ENCODE results near the gene RRAD. TPM values are rescaled to one million over a fixed set of nuclear protein-coding genes. Genes with fewer than 3 reads are reported as not detected.

RRAD gene
- total RNA-seq, 1 experiment from 2014 or later, result 1.3 TPM

DNA sequence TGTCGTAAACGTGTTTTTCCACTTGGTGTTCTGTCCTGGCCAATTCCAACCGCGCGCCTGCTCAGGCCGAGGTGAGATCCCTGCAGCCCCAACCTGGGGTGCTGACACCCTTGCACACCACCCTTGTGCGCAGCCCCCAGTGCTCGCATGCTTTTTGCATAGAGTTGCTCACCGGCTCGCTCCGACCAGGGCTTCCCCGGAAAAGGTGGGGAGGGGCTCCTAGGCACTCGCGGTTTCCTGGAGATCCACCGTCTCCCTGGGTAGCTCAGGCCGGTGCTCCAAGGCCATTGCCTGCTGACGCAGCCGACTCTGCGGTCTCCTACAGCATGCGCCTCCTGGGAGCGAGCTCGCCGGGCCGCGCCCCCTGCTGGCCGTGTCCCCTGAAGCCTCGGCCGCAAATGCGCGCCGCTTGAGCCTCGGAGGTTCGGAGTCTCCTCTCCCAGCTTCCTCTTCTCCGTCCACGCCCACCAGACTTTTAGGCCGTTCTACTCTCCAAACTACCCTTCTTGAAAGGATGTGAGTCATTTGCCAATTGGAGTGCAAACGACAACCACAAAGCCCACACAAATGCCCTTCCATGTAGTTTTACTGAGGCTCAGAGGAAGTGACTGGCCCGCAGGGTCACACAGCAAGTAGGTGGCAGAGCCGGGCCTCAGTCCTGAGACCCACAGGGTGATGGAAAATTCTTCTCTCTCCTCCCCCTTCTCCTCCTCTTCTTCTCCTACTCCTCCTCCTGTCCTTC, 52.2 kb downstream of the RRAD start:
- H3K27me3 Mint-ChIP-seq (ENCODE audit: unreplicated experiment), result no peaks in the 10 kb centered on the region
- H3K36me3 Mint-ChIP-seq (ENCODE audit: insufficient read depth, unreplicated experiment), result peaks cover 10% of the 10 kb centered on the region
- TF ChIP-seq, protein P1, sequence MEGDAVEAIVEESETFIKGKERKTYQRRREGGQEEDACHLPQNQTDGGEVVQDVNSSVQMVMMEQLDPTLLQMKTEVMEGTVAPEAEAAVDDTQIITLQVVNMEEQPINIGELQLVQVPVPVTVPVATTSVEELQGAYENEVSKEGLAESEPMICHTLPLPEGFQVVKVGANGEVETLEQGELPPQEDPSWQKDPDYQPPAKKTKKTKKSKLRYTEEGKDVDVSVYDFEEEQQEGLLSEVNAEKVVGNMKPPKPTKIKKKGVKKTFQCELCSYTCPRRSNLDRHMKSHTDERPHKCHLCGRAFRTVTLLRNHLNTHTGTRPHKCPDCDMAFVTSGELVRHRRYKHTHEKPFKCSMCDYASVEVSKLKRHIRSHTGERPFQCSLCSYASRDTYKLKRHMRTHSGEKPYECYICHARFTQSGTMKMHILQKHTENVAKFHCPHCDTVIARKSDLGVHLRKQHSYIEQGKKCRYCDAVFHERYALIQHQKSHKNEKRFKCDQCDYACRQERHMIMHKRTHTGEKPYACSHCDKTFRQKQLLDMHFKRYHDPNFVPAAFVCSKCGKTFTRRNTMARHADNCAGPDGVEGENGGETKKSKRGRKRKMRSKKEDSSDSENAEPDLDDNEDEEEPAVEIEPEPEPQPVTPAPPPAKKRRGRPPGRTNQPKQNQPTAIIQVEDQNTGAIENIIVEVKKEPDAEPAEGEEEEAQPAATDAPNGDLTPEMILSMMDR (IDR thresholded peaks at IDR 0.05; ENCODE audit: unreplicated experiment), result peak; percentile 96
- CTCF ChIA-PET, result interaction anchor here (0.6 to 2.7 kb wide), 24 partner anchors 8 to 508 kb away, joined by 3 to 28 read pairs (median 4); partner anchors contain the start of genes CA7, DYNC1LI2 and NAE1
- BruUV-seq (replicated peaks), result no TSS peak
- peaks cover 23% of the 10 kb centered on the region for H3K4me1 Mint-ChIP-seq (ENCODE audit: low read depth, unreplicated experiment)
- peak overlapping the region; percentile 56 for H3K27ac Mint-ChIP-seq (ENCODE audit: unreplicated experiment)
- DNase-seq, result peak; percentile 98
- no peaks in the 10 kb centered on the region for H3K9me3 Mint-ChIP-seq (ENCODE audit: low read depth, unreplicated experiment)
- H3K4me3 Mint-ChIP-seq (ENCODE audit: low read depth, unreplicated experiment), result peak overlapping the region; percentile 75
- intact Hi-C loops (cut with micrococcal nuclease; ENCODE audit: unreplicated experiment), result loop anchor here (5.0 kb wide), 1 partner anchor 266 kb away; no protein-coding TSS in a partner anchor

DNA sequence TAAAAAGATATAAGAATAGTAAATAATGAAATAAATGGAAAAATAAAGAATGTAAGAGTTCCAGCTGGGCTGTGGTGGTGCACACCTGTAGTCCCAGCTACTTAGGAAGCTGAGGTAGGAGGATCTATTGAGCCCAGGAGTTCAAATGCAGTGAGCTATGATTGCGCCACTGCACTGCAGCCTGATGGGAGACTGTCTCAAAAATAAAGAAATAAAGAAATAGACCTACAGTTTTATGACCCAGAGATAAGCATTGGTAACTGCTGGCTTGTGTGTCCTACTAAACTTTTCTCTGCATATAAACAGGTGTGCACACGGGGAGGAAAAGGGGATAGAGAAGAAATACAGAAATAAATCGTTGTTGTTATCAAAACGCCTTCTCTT, 52.8 kb downstream of the RRAD start:
- no TSS peak for BruUV-seq (replicated peaks)
- Mint-ChIP-seq H3K4me1 (ENCODE audit: low read depth, unreplicated experiment) (peaks cover 23% of the 10 kb centered on the region), H3K4me3 (ENCODE audit: low read depth, unreplicated experiment) (peak overlapping the region; percentile 75), H3K27me3 (ENCODE audit: unreplicated experiment) (no peaks in the 10 kb centered on the region), H3K36me3 (ENCODE audit: insufficient read depth, unreplicated experiment) (peaks cover 10% of the 10 kb centered on the region), H3K27ac (ENCODE audit: unreplicated experiment) (peak overlapping the region; percentile 56), H3K9me3 (ENCODE audit: low read depth, unreplicated experiment) (no peaks in the 10 kb centered on the region)
- DNase-seq, result no peak
- intact Hi-C loops (cut with micrococcal nuclease; ENCODE audit: unreplicated experiment), result loop anchor here (5.0 kb wide), 1 partner anchor 265 kb away; no protein-coding TSS in a partner anchor
- CTCF ChIA-PET, result interaction anchor here (0.7 to 2.7 kb wide), 22 partner anchors 9 to 466 kb away, joined by 3 to 28 read pairs (median 4); partner anchors contain the start of genes CA7, DYNC1LI2 and NAE1
- TF ChIP-seq, protein P1 (IDR thresholded peaks at IDR 0.05; ENCODE audit: unreplicated experiment), result no peak

DNA sequence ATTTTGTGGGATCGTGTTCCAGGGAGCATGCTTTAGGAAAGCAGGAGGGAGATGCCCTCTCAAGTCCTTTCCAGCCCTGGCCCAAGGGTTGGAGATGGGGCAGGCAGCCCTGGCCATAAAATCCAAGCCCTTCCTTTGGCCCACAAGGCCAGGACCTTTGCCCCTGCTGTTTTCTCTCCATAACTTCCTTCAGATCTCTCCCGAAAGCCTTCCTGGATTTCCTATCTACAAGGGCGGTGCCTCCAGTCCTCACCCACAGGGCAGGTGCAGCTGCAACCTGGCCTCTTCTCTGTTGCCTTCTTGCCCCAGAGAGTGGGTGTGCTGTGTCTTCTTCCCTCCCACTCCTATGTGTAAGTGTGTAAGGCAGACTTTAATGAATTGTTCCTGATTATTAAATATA, 53.5 kb downstream of the RRAD start:
- TF ChIP-seq, protein P1 (IDR thresholded peaks at IDR 0.05; ENCODE audit: unreplicated experiment), result no peak
- no peak for DNase-seq
- Mint-ChIP-seq H3K27me3 (ENCODE audit: unreplicated experiment) (no peaks in the 10 kb centered on the region), H3K36me3 (ENCODE audit: insufficient read depth, unreplicated experiment) (peaks cover 10% of the 10 kb centered on the region), H3K4me1 (ENCODE audit: low read depth, unreplicated experiment) (peaks cover 23% of the 10 kb centered on the region), H3K27ac (ENCODE audit: unreplicated experiment) (no peak overlapping the region), H3K4me3 (ENCODE audit: low read depth, unreplicated experiment) (no peak overlapping the region), H3K9me3 (ENCODE audit: low read depth, unreplicated experiment) (no peaks in the 10 kb centered on the region)
- no TSS peak for BruUV-seq (replicated peaks)
- CTCF ChIA-PET, result interaction anchor here (1.7 kb wide), 2 partner anchors 21 to 264 kb away, joined by 4 to 10 read pairs; no protein-coding TSS in a partner anchor
- intact Hi-C loops (cut with micrococcal nuclease; ENCODE audit: unreplicated experiment), result loop anchor here (5.0 kb wide), 1 partner anchor 265 kb away; no protein-coding TSS in a partner anchor

Other genes starting within 250 kb of the RRAD start
- 79.6 and 110 TPM in 2 replicates for gene CMTM4, start 228.8 kb downstream of the RRAD start, total RNA-seq (2022)
- gene DYNC1LI2, start 173.9 kb downstream of the RRAD start, total RNA-seq (2022), result 152 and 163 TPM in 2 replicates
- 0.29 and 0.59 TPM in 2 replicates for gene TERB1, start 124.0 kb downstream of the RRAD start, total RNA-seq (2022)
- 79.4 and 84.5 TPM in 2 replicates for gene NAE1, start 94.6 kb downstream of the RRAD start, total RNA-seq (2022)
- not detected in 2 replicates for gene CA7, start 81.1 kb downstream of the RRAD start, total RNA-seq (2022)
- 25.0 and 27.2 TPM in 2 replicates for gene PDP2, start 45.0 kb downstream of the RRAD start, total RNA-seq (2022)
- not detected in 2 replicates for gene CDH16, start 6.7 kb downstream of the RRAD start, total RNA-seq (2022)
- gene CIAO2B, start 8.9 kb upstream of the RRAD start, total RNA-seq (2022), result 121 and 126 TPM in 2 replicates
- 58.7 and 61.1 TPM in 2 replicates for gene CES2, start 10.0 kb upstream of the RRAD start, total RNA-seq (2022)
- gene CES3, start 35.7 kb upstream of the RRAD start, total RNA-seq (2022), result 0.64 and 2.5 TPM in 2 replicates
- gene CES4A, start 63.1 kb upstream of the RRAD start, total RNA-seq (2022), result not detected in 2 replicates
- 116 and 131 TPM in 2 replicates for gene CBFB, start 103.6 kb upstream of the RRAD start, total RNA-seq (2022)
- gene PHAF1, start 184.4 kb upstream of the RRAD start, total RNA-seq (2022), result 21.4 and 21.9 TPM in 2 replicates
- gene B3GNT9, start 225.5 kb upstream of the RRAD start, total RNA-seq (2022), result 6.8 and 8.0 TPM in 2 replicates
- gene TRADD, start 234.4 kb upstream of the RRAD start, total RNA-seq (2022), result 34.9 and 42.7 TPM in 2 replicates
- gene FBXL8, start 234.4 kb upstream of the RRAD start, total RNA-seq (2022), result 32.0 and 36.6 TPM in 2 replicates
- 57.1 and 60.7 TPM in 2 replicates for gene HSF4, start 239.2 kb upstream of the RRAD start, total RNA-seq (2022)
- gene NOL3, start 245.0 kb upstream of the RRAD start, total RNA-seq (2022), result 33.5 and 35.7 TPM in 2 replicates